SU-DHL-6 (cell line): ENCODE data around the gene SAFB.

Source experiments
- H2AFZ ChIP-seq: fragments of 200-600 bp; sonication (generic); 2 replicates; pipeline ENCODE4 v1.6.1; 2014; ENCODE audit warnings: low read depth, mild to moderate bottlenecking, moderate library complexity, mixed read lengths, antibody characterized with exemption, low read length; ENCODE audit not compliant: severe bottlenecking
- H3F3A ChIP-seq: fragments of 200-600 bp; shearing (Covaris generic); 2 replicates; pipeline ENCODE4 v1.6.0; 2016; ENCODE audit warnings: antibody characterized with exemption, mild to moderate bottlenecking; ENCODE audit not compliant: insufficient read depth
- H3K27ac ChIP-seq: fragments of 200-600 bp; sonication (generic); 2 replicates; pipeline ENCODE4 v1.5.1; 2016; ENCODE audit warnings: low read depth, mild to moderate bottlenecking, low read length, moderate library complexity, mixed read lengths
- H3K27me3 ChIP-seq: fragments of 200-600 bp; sonication (generic), shearing (Covaris generic); 2 replicates; pipeline ENCODE4 v1.6.0; 2014; ENCODE audit warnings: mild to moderate bottlenecking, low read length
- H3K36me3 ChIP-seq: fragments of 200-600 bp; sonication (generic); 2 replicates; pipeline ENCODE4 v1.6.1; 2014; ENCODE audit warnings: mild to moderate bottlenecking, low read length, mixed read lengths
- H3K4me2 ChIP-seq: fragments of 300-600, 200-600 bp; shearing (Covaris generic), sonication (generic); 2 replicates; pipeline ENCODE4 v1.6.0; 2014; ENCODE audit warnings: low read length, low read depth, mild to moderate bottlenecking; ENCODE audit not compliant: poor library complexity, severe bottlenecking
- H3K4me3 ChIP-seq: fragments of 200-600 bp; sonication (generic); 2 replicates; pipeline ENCODE4 v1.5.1; 2014; ENCODE audit warnings: antibody characterized with exemption, low read length, mild to moderate bottlenecking, mixed read lengths; ENCODE audit not compliant: insufficient read depth, poor library complexity, severe bottlenecking
- H3K79me2 ChIP-seq: fragments of 200-600 bp; sonication (generic); 2 replicates; pipeline ENCODE4 v1.6.1; 2014; ENCODE audit warnings: mild to moderate bottlenecking, low read length, moderate library complexity; ENCODE audit not compliant: insufficient read depth
- H3K9ac ChIP-seq: fragments of 200-600 bp; sonication (generic); 2 replicates; pipeline ENCODE4 v1.7.0; 2014; ENCODE audit warnings: mild to moderate bottlenecking, low read length
- H3K9me2 ChIP-seq: fragments of 200-600 bp; sonication (generic); replicated peaks from 2 replicates; pipeline ENCODE4 v1.6.1; 2014; ENCODE audit warnings: low read length; ENCODE audit not compliant: insufficient read depth
- H3K9me3 ChIP-seq: fragments of 200-600 bp; sonication (generic); 2 replicates; pipeline ENCODE4 v1.6.1; 2014; ENCODE audit warnings: low read length, mixed read lengths; ENCODE audit not compliant: insufficient read depth
- H4K20me1 ChIP-seq: fragments of 200-600 bp; sonication (generic); 2 replicates; pipeline ENCODE4 v1.6.1; 2014; ENCODE audit warnings: low read depth, mild to moderate bottlenecking, antibody characterized with exemption, low read length, moderate library complexity, mixed read lengths
- CTCF ChIP-seq: fragments of 200-600 bp; sonication (generic); IDR thresholded peaks from one replicate; pipeline ENCODE4 v1.5.1; 2017; ENCODE audit warnings: antibody characterized with exemption, mild to moderate bottlenecking, low read length, moderate library complexity; ENCODE audit not compliant: insufficient read depth, poor library complexity, severe bottlenecking
- EZH2phosphoT487 ChIP-seq: fragments of 200-600 bp; sonication (generic), shearing (Covaris generic); conservative IDR thresholded peaks from 2 replicates; pipeline ENCODE4 v1.6.1; 2018; ENCODE audit warnings: mild to moderate bottlenecking, antibody characterized with exemption, low read length, moderate library complexity, mixed read lengths

SAFB gene

GRCh38 chr19:5707576-5708575 lies 85.0 kb downstream of the SAFB start:
- Histone ChIP-seq H3K27ac (no peak overlapping the region), H3K36me3 (no peaks in the 10 kb centered on the region), H3K9me2 (no peaks in the 10 kb centered on the region), H3K9ac (no peak overlapping the region), H3K27me3 (no peaks in the 10 kb centered on the region), H3F3A (no peaks in the 10 kb centered on the region), H3K9me3 (no peaks in the 10 kb centered on the region), H3K4me2 (no peak overlapping the region), H3K4me3 (no peak overlapping the region), H3K79me2 (no peaks in the 10 kb centered on the region), H4K20me1 (no peaks in the 10 kb centered on the region), H2AFZ (no peak overlapping the region)
- no peak for TF ChIP-seq CTCF
- TF ChIP-seq EZH2phosphoT487: no peak

- TF ChIP-seq CTCF (no peak), EZH2phosphoT487 (no peak)
- H3K27ac ChIP-seq: no peak overlapping the region
- H3K9ac ChIP-seq: no peak overlapping the region
- H3F3A ChIP-seq: no peaks in the 10 kb centered on the region
- peaks cover 3% of the 10 kb centered on the region; the same call in 1 of the 2 replicates for H4K20me1 ChIP-seq
- H3K79me2 ChIP-seq: peaks cover 21% of the 10 kb centered on the region
- H3K9me3 ChIP-seq: no peaks in the 10 kb centered on the region
- no peak overlapping the region for H3K4me3 ChIP-seq
- H3K4me2 ChIP-seq: no peak overlapping the region
- H2AFZ ChIP-seq: no peak overlapping the region
- no peaks in the 10 kb centered on the region for H3K27me3 ChIP-seq
- H3K36me3 ChIP-seq: no peaks in the 10 kb centered on the region
- H3K9me2 ChIP-seq: no peaks in the 10 kb centered on the region
Measured at GRCh38 chr19:5711025-5711424, 88.1 kb downstream of the SAFB start.

- H3K9me2 ChIP-seq: no peaks in the 10 kb centered on the region
- H2AFZ ChIP-seq: no peak overlapping the region
- no peaks in the 10 kb centered on the region for H3K27me3 ChIP-seq
- H3K4me3 ChIP-seq: no peak overlapping the region
- peaks cover 6% of the 10 kb centered on the region; the same call in 1 of the 2 replicates for H4K20me1 ChIP-seq
- no peaks in the 10 kb centered on the region for H3K36me3 ChIP-seq
- no peak overlapping the region for H3K27ac ChIP-seq
- TF ChIP-seq CTCF (no peak), EZH2phosphoT487 (no peak)
- no peaks in the 10 kb centered on the region for H3F3A ChIP-seq
- H3K79me2 ChIP-seq: peaks cover 27% of the 10 kb centered on the region
- no peaks in the 10 kb centered on the region for H3K9me3 ChIP-seq
- no peak overlapping the region for H3K4me2 ChIP-seq
- H3K9ac ChIP-seq: no peak overlapping the region
Measured at GRCh38 chr19:5711713-5712161, 88.9 kb downstream of the SAFB start.
